Panc1 (cell line): ENCODE data around the gene ORM2. TPM values are rescaled to one million over a fixed set of nuclear protein-coding genes. Genes with fewer than 3 reads are reported as not detected.

Experiments used
- ATAC-seq: fragments of 200-7000 bp; cut with Tn5 transposase; 2 replicates; pipeline ENCODE4 v1.9.1; 2020; ENCODE audit warnings: mild to moderate bottlenecking, moderate library complexity
- BruUV-seq: library from RNA; stranded (reverse); fragments of 400-500 nt; replicated peaks from 2 replicates; lab custom pipeline; 2021; lab: Mats Ljungman, UMichigan
- CTCF ChIA-PET: fragments of 300-600 bp; sonication (Branson Sonifier 250); formaldehyde crosslinking; loops from one replicate; lab custom pipeline; 2022; ENCODE audit warnings: antibody characterized with exemption; lab: Charles Lee
- POLR2A ChIA-PET: fragments of 300-600 bp; sonication (Branson Sonifier 250); formaldehyde crosslinking; loops from one replicate; lab custom pipeline; 2022; ENCODE audit warnings: antibody characterized with exemption; lab: Charles Lee
- DNase-seq: peaks from one replicate; pipeline ENCODE4 v3.0.0-alpha.2; 2010; ENCODE audit warnings: low read depth, low spot score
- H3K27ac ChIP-seq: 2 replicates; pipeline ENCODE4 v1.5.1; 2011; ENCODE audit warnings: mild to moderate bottlenecking, low read length, inconsistent platforms
- H3K27me3 ChIP-seq: fragments of 200-500 bp; sonication (Bioruptor generic); 2 replicates; pipeline ENCODE4 v1.6.0; 2014; ENCODE audit warnings: low read length, inconsistent platforms; ENCODE audit not compliant: control insufficient read depth, insufficient read depth
- H3K36me3 ChIP-seq: fragments of 200-500 bp; sonication (Bioruptor generic); 2 replicates; pipeline ENCODE4 v1.5.1; 2014; ENCODE audit warnings: inconsistent platforms, mild to moderate bottlenecking, low read length, moderate library complexity; ENCODE audit not compliant: control insufficient read depth, insufficient read depth
- H3K4me1 ChIP-seq: 2 replicates; pipeline ENCODE4 v1.5.1; 2011; ENCODE audit warnings: inconsistent platforms, mild to moderate bottlenecking, low read length, moderate library complexity; ENCODE audit not compliant: control insufficient read depth, insufficient read depth
- H3K4me3 ChIP-seq, 2 experiments: 2 replicates each; pipeline ENCODE4 v1.5.1; 2011 to 2012; ENCODE audit warnings: low read depth in 2 of 2, low read length in 2 of 2, mild to moderate bottlenecking in 2 of 2, inconsistent platforms in 1 of 2, moderate library complexity in 1 of 2
- H3K9me3 ChIP-seq: fragments of 200-500 bp; sonication (Bioruptor generic); 2 replicates; pipeline ENCODE4 v1.5.1; 2014; ENCODE audit warnings: low read depth, mild to moderate bottlenecking, inconsistent platforms, low read length, moderate library complexity; ENCODE audit not compliant: control insufficient read depth, insufficient read depth
- CTCF ChIP-seq: fragments of 450-650 bp; IDR thresholded peaks from 2 replicates; pipeline ENCODE4 v1.5.1; 2017; ENCODE audit warnings: mild to moderate bottlenecking
- POLR2AphosphoS5 ChIP-seq: IDR thresholded peaks from 2 replicates; pipeline ENCODE4 v1.6.1; 2012; ENCODE audit warnings: mild to moderate bottlenecking, low read depth, low read length, moderate library complexity
- REST ChIP-seq, 2 experiments: IDR thresholded peaks; 2 replicates each; pipeline ENCODE4 v1.6.1; 2011 to 2012; ENCODE audit warnings: low read depth in 2 of 2, control low read depth in 1 of 2, low read length in 1 of 2, mild to moderate bottlenecking in 1 of 2, moderate library complexity in 1 of 2; ENCODE audit not compliant: insufficient read depth in 1 of 2
- SIN3A ChIP-seq: IDR thresholded peaks from 2 replicates; pipeline ENCODE4 v1.6.1; 2012; ENCODE audit warnings: low read depth, mild to moderate bottlenecking, low read length, moderate library complexity, borderline replicate concordance; ENCODE audit not compliant: insufficient read depth
- TCF7L2 ChIP-seq: IDR thresholded peaks from 2 replicates; pipeline ENCODE4 v1.6.1; 2011; ENCODE audit warnings: mild to moderate bottlenecking, low read depth, low read length, inconsistent platforms
- in situ Hi-C: cut with HindIII; loops from 2 replicates; pipeline ENCODE4 v1.10.0; 2016; ENCODE audit warnings: low sequenced_read_pairs, low pct_unique_long_range_greater_than_20kb
- intact Hi-C: fragments of 100-400 bp; cut with micrococcal nuclease; formaldehyde crosslinking; loops from one replicate; pipeline ENCODE4 v1.10.0; 2022; ENCODE audit not compliant: unreplicated experiment
- total RNA-seq: library from RNA; stranded (reverse); gene quantifications from one replicate; pipeline ENCODE4 v1.2.1, GENCODE V29; 2021; ENCODE audit not compliant: unreplicated experiment

Gene ORM2
- total RNA-seq, 1 experiment from 2014 or later, result 0.77 TPM

- no peaks in the 10 kb centered on the region for H3K27me3 ChIP-seq
- no peak overlapping the region for H3K4me3 ChIP-seq
- CTCF ChIA-PET, result no interaction called here
- POLR2A ChIA-PET, result interaction anchor here (0.5 to 0.6 kb wide), 2 partner anchors 122 to 1885 kb away, joined by 4 to 5 read pairs; no protein-coding TSS in a partner anchor
- peak; percentile 78 for ATAC-seq
- no peaks in the 10 kb centered on the region for H3K9me3 ChIP-seq
- no peak for DNase-seq
- in situ Hi-C loops, result no loop called here
- H3K4me1 ChIP-seq, result peaks cover 15% of the 10 kb centered on the region
- TF ChIP-seq SIN3A (no peak), REST (IDR thresholded peaks at IDR 0.05; ENCODE audit: insufficient read depth in 1 of 2, low read depth in 2 of 2, low read length in 1 of 2) (no peak), CTCF (no peak), POLR2AphosphoS5 (no peak), TCF7L2 (no peak)
- no peaks in the 10 kb centered on the region for H3K36me3 ChIP-seq
- peak overlapping the region; percentile 75 for H3K27ac ChIP-seq
- BruUV-seq, result no TSS peak
- intact Hi-C loops, result loop anchor here (1.0 kb wide), 1 partner anchor 180 kb away; no protein-coding TSS in a partner anchor
Measured at GRCh38 chr9:114288193-114289091, 41.2 kb upstream of the ORM2 start.

- in situ Hi-C loops, result no loop called here
- peaks cover 15% of the 10 kb centered on the region for H3K4me1 ChIP-seq
Measured at GRCh38 chr9:114289106-114289505, 40.6 kb upstream of the ORM2 start.

More at GRCh38 chr9:114289106-114289505, 40.6 kb upstream of the ORM2 start:
- ChIA-PET CTCF (no interaction called here), POLR2A (no interaction called here)
- H3K27me3 ChIP-seq, result no peaks in the 10 kb centered on the region
- no peak overlapping the region for H3K27ac ChIP-seq
- DNase-seq, result no peak
- H3K9me3 ChIP-seq, result no peaks in the 10 kb centered on the region
- BruUV-seq, result no TSS peak
- no peak overlapping the region for H3K4me3 ChIP-seq
- intact Hi-C loops, result no loop called here
- H3K36me3 ChIP-seq, result no peaks in the 10 kb centered on the region
- TF ChIP-seq POLR2AphosphoS5, result no peak
- TF ChIP-seq TCF7L2, result no peak
- TF ChIP-seq REST (IDR thresholded peaks at IDR 0.05; ENCODE audit: insufficient read depth in 1 of 2, low read depth in 2 of 2, low read length in 1 of 2), result no peak
- TF ChIP-seq CTCF, result no peak
- TF ChIP-seq SIN3A, result no peak
- no peak for ATAC-seq
